Sigmoid colon (tissue), 4 donors: ENCODE data around the gene ARHGAP10.

Experiments used
- EP300 ChIP-seq, 4 donors: sonication (generic); formaldehyde crosslinking; IDR thresholded peaks; one replicate each; pipeline ENCODE4 v1.6.1; 2017; ENCODE audit warnings: antibody characterized with exemption in 4 of 4
- POLR2A ChIP-seq, 2 donors: fragments of 450-650 bp; IDR thresholded peaks; one replicate each; pipeline ENCODE4 v1.6.1; 2016; ENCODE audit warnings: antibody characterized with exemption in 2 of 2, mild to moderate bottlenecking in 2 of 2, moderate library complexity in 2 of 2
- POLR2AphosphoS5 ChIP-seq, 4 donors: sonication (generic); formaldehyde crosslinking; IDR thresholded peaks; one replicate each; pipeline ENCODE4 v1.6.1; 2017; ENCODE audit warnings: antibody characterized with exemption in 4 of 4
- TF ChIP-seq, protein P1 (sequence below), 4 experiments: fragments of 450-650 bp in 3 of 4; fragments of 200-600 bp in 1 of 4; IDR thresholded peaks; one replicate each; pipeline ENCODE4 v1.5.1; 2016 to 2019; ENCODE audit warnings: antibody characterized with exemption in 4 of 4, mild to moderate bottlenecking in 3 of 4, moderate library complexity in 2 of 4

GRCh38 chr4:147987252-147987651 lies 255.4 kb downstream of the ARHGAP10 start:
- TF ChIP-seq, protein P1, sequence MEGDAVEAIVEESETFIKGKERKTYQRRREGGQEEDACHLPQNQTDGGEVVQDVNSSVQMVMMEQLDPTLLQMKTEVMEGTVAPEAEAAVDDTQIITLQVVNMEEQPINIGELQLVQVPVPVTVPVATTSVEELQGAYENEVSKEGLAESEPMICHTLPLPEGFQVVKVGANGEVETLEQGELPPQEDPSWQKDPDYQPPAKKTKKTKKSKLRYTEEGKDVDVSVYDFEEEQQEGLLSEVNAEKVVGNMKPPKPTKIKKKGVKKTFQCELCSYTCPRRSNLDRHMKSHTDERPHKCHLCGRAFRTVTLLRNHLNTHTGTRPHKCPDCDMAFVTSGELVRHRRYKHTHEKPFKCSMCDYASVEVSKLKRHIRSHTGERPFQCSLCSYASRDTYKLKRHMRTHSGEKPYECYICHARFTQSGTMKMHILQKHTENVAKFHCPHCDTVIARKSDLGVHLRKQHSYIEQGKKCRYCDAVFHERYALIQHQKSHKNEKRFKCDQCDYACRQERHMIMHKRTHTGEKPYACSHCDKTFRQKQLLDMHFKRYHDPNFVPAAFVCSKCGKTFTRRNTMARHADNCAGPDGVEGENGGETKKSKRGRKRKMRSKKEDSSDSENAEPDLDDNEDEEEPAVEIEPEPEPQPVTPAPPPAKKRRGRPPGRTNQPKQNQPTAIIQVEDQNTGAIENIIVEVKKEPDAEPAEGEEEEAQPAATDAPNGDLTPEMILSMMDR (IDR thresholded peaks at IDR 0.05) = no peak
- no peak for TF ChIP-seq POLR2A (IDR thresholded peaks at IDR 0.05)
- TF ChIP-seq POLR2AphosphoS5 (IDR thresholded peaks at IDR 0.05) = no peak
- TF ChIP-seq EP300 (IDR thresholded peaks at IDR 0.05) = no peak
